B cell (primary cell): ENCODE results near the gene KRT39. TPM values are rescaled to one million over a fixed set of nuclear protein-coding genes. Genes with fewer than 3 reads are reported as not detected.

ENCODE experiments used
- ATAC-seq: fragments of 200-7000 bp; cut with Tn5 transposase; one replicate; pipeline ENCODE4 v1.10.0; 2021; ENCODE audit warnings: low read depth, mild to moderate bottlenecking, moderate number of reproducible peaks, moderate library complexity
- CTCF ChIA-PET: fragments of 350-600 bp; sonication (Branson Sonifier 250); formaldehyde crosslinking; loops from one replicate; lab custom pipeline; 2021; ENCODE audit warnings: antibody characterized with exemption, inconsistent platforms; lab: Charles Lee
- POLR2A ChIA-PET: fragments of 350-600 bp; sonication (Branson Sonifier 250); formaldehyde crosslinking; loops from one replicate; lab custom pipeline; 2021; ENCODE audit warnings: antibody characterized with exemption; lab: Charles Lee
- DNase-seq: peaks from one replicate; pipeline ENCODE4 v3.0.0; 2013
- H2AFZ ChIP-seq: 2 replicates; pipeline ENCODE4 v1.6.1; 2012; ENCODE audit warnings: mild to moderate bottlenecking, low read depth, low read length; ENCODE audit not compliant: insufficient read depth, poor library complexity, severe bottlenecking
- H3K27ac ChIP-seq, 2 donors: 1 replicate in 1 of 2; 2 replicates in 1 of 2; pipeline ENCODE4 v1.5.1; 2012 to 2013; ENCODE audit warnings: low read length in 2 of 2, mild to moderate bottlenecking in 2 of 2, moderate library complexity in 1 of 2
- H3K27me3 ChIP-seq, 4 experiments: fragments of 200-600 bp in 1 of 4; sonication (generic) in 1 of 4; replicated peaks in 1 of 4; 1 replicate in 2 of 4; 2 replicates in 2 of 4; pipeline versions ENCODE4 v1.6.1 to v1.7.0; 2013 to 2016; ENCODE audit warnings: low read length in 3 of 4, mild to moderate bottlenecking in 2 of 4, mixed read lengths in 1 of 4, moderate library complexity in 1 of 4; ENCODE audit not compliant: insufficient read depth in 4 of 4, control insufficient read depth in 3 of 4; ENCODE audit errors: control extremely low read depth in 1 of 4
- H3K36me3 ChIP-seq, 2 experiments: replicated peaks in 1 of 2; 1 replicate in 1 of 2; 2 replicates in 1 of 2; pipeline versions ENCODE4 v1.6.1 to v1.7.1; 2013; ENCODE audit warnings: low read length in 1 of 2; ENCODE audit not compliant: insufficient read depth in 2 of 2, control insufficient read depth in 1 of 2; ENCODE audit errors: control extremely low read depth in 1 of 2, extremely low read depth in 1 of 2
- H3K4me1 ChIP-seq, 2 donors: fragments of 200-600 bp in 1 of 2; sonication (generic) in 1 of 2; 1 replicate in 1 of 2; 2 replicates in 1 of 2; pipeline versions ENCODE4 v1.5.1 to v1.6.1; 2013 to 2017; ENCODE audit warnings: low read length in 2 of 2; ENCODE audit not compliant: control insufficient read depth in 2 of 2, insufficient read depth in 2 of 2
- H3K4me2 ChIP-seq: replicated peaks from 2 replicates; pipeline ENCODE3; 2012; ENCODE audit warnings: mild to moderate bottlenecking, low read depth, low read length; ENCODE audit not compliant: poor library complexity, severe bottlenecking
- H3K4me3 ChIP-seq, 5 experiments: fragments of 200-600 bp in 1 of 5; sonication (generic) in 1 of 5; 1 replicate in 3 of 5; 2 replicates in 2 of 5; pipeline versions ENCODE4 v1.5.1 to v1.7.0; 2011 to 2016; ENCODE audit warnings: low read length in 4 of 5, mild to moderate bottlenecking in 4 of 5, low read depth in 2 of 5, control low read depth in 1 of 5, moderate library complexity in 1 of 5; ENCODE audit not compliant: insufficient read depth in 1 of 5; ENCODE audit errors: control extremely low read depth in 1 of 5, extremely low read depth in 1 of 5
- H3K79me2 ChIP-seq: fragments of 200-600 bp; sonication (generic); one replicate; pipeline ENCODE4 v1.6.0; 2016; ENCODE audit warnings: low read length; ENCODE audit not compliant: control insufficient read depth, insufficient read depth
- H3K9ac ChIP-seq: fragments of 200-600 bp; sonication (generic); 2 replicates; pipeline ENCODE4 v1.6.1; 2017; ENCODE audit warnings: mild to moderate bottlenecking, low read length, moderate library complexity
- H3K9me3 ChIP-seq, 3 donors: one replicate each; pipeline versions ENCODE4 v1.6.1 to v1.7.1; 2013; ENCODE audit warnings: low read length in 2 of 3; ENCODE audit not compliant: control insufficient read depth in 2 of 3, insufficient read depth in 1 of 3; ENCODE audit errors: control extremely low read depth in 1 of 3
- H4K20me1 ChIP-seq: 2 replicates; pipeline ENCODE4 v1.6.0; 2012; ENCODE audit warnings: mild to moderate bottlenecking, low read length; ENCODE audit not compliant: insufficient read depth, control insufficient read depth, poor library complexity, severe bottlenecking
- H3K27ac Mint-ChIP-seq: one replicate; pipeline ENCODE4 v1.8.0; 2021; ENCODE audit warnings: mixed read lengths
- H3K27me3 Mint-ChIP-seq: one replicate; pipeline ENCODE4 v1.8.0; 2021; ENCODE audit warnings: mixed read lengths
- H3K4me1 Mint-ChIP-seq: one replicate; pipeline ENCODE4 v1.8.0; 2021; ENCODE audit warnings: mixed read lengths
- H3K4me3 Mint-ChIP-seq: one replicate; pipeline ENCODE4 v1.8.0; 2021; ENCODE audit warnings: mixed read lengths
- H3K9me3 Mint-ChIP-seq: one replicate; pipeline ENCODE4 v1.8.0; 2022; ENCODE audit warnings: mixed read lengths; ENCODE audit not compliant: insufficient read depth
- CTCF ChIP-seq: fragments of 200-600 bp; IDR thresholded peaks from one replicate; pipeline ENCODE4 v1.8.0; 2022; ENCODE audit warnings: antibody characterized with exemption, mild to moderate bottlenecking
- EZH2 ChIP-seq: IDR thresholded peaks from 2 replicates; pipeline ENCODE4 v1.6.1; 2012; ENCODE audit warnings: borderline replicate concordance, low read depth, mild to moderate bottlenecking, moderate library complexity, low read length; ENCODE audit not compliant: insufficient read depth, poor library complexity, severe bottlenecking
- WGBS: methylation state at CpG from one replicate; pipeline ENCODE4 v1.1.5; 2013; ENCODE audit warnings: missing lambda C conversion rate; ENCODE audit not compliant: insufficient coverage; 5-methylcytosine and 5-hydroxymethylcytosine counted together
- intact Hi-C: fragments of 100-400 bp; cut with micrococcal nuclease; formaldehyde crosslinking; loops from one replicate; pipeline ENCODE4 v1.10.0; 2022
- polyA plus RNA-seq: library from polyadenylated mRNA; depleted of rRNA; stranded (reverse); fragments of >200 nt; gene quantifications from 2 replicates; pipeline ENCODE4 v1.2.3, GENCODE V29; 2012
- total RNA-seq, 2 donors: library from RNA; stranded (reverse); fragments of 120-200 nt in 1 of 2; gene quantifications; 1 replicate in 1 of 2; 2 replicates in 1 of 2; pipeline versions ENCODE4 v1.2.3 to v1.2.4, GENCODE V29; 2013 to 2022

Gene KRT39
- total and polyA plus RNA-seq, 2 donors (not counting 1 experiment from before 2014, with no cell fraction given): not detected

DNA sequence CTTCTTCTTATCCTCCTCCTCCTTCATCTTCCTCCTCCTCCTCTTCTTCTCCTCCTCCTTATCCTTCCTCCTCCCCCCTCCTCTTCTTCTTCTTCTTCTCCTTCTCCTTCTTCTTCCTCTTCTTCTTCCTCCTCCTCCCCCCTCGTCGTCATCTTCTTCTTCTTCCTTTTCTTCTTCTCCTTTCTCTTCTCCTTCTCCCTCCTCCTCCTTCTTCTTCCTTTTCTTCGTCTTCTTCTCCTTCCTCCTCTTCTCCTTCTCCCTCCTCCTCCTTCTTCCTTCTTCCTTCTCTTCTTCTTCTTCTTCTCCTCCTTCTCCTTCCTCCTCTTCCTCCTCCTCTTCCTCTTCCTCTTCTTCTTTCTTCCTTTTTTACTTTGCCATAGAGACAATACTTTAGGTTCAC lies 24.2 kb downstream of the KRT39 start:
- intact Hi-C loops: no loop called here
- Histone ChIP-seq H3K4me1 (no peaks in the 10 kb centered on the region), H3K4me2 (no peak overlapping the region), H3K27ac (no peak overlapping the region), H3K4me3 (no peak overlapping the region), H4K20me1 (no peaks in the 10 kb centered on the region), H2AFZ (no peak overlapping the region), H3K9ac (no peak overlapping the region), H3K27me3 (peaks cover 0 to 14% (median 5%) of the 10 kb centered on the region in 4 experiments), H3K9me3 (no peaks in the 10 kb centered on the region), H3K36me3 (no peaks in the 10 kb centered on the region), H3K79me2 (no peaks in the 10 kb centered on the region)
- no peak overlapping the region for H3K4me3 Mint-ChIP-seq
- DNase-seq: no peak
- 54% methylated on average over 3 of the region's 3 CpGs for WGBS
- H3K9me3 Mint-ChIP-seq: peaks cover 4% of the 10 kb centered on the region
- H3K27me3 Mint-ChIP-seq: peaks cover 48% of the 10 kb centered on the region
- no peaks in the 10 kb centered on the region for H3K4me1 Mint-ChIP-seq
- no peak for TF ChIP-seq EZH2
- TF ChIP-seq CTCF: no peak
- ChIA-PET CTCF (no interaction called here), POLR2A (no interaction called here)
- no peak overlapping the region for H3K27ac Mint-ChIP-seq
- no peak for ATAC-seq

- no peaks in the 10 kb centered on the region for H3K36me3 ChIP-seq
- POLR2A ChIA-PET: no interaction called here
- intact Hi-C loops: no loop called here
- Mint-ChIP-seq H3K4me1 (no peaks in the 10 kb centered on the region), H3K27me3 (peaks cover 40% of the 10 kb centered on the region), H3K4me3 (no peak overlapping the region), H3K27ac (no peak overlapping the region), H3K9me3 (peaks cover 4% of the 10 kb centered on the region)
- no peaks in the 10 kb centered on the region for H3K79me2 ChIP-seq
- peaks cover 0 to 3% (median 0%) of the 10 kb centered on the region in 4 experiments for H3K27me3 ChIP-seq
- H3K4me2 ChIP-seq: no peak overlapping the region
- no peaks in the 10 kb centered on the region for H3K9me3 ChIP-seq
- CTCF ChIA-PET: no interaction called here
- no peaks in the 10 kb centered on the region for H4K20me1 ChIP-seq
- ATAC-seq (no peak), DNase-seq (no peak)
- H3K4me3 ChIP-seq: no peak overlapping the region
- 73% methylated on average over 3 of the region's 6 CpGs for WGBS
- no peak overlapping the region for H3K27ac ChIP-seq
- no peak overlapping the region for H2AFZ ChIP-seq
- TF ChIP-seq EZH2 (no peak), CTCF (no peak)
- H3K9ac ChIP-seq: no peak overlapping the region
- no peaks in the 10 kb centered on the region for H3K4me1 ChIP-seq
Measured at GRCh38 chr17:40940266-40940665, 26.5 kb downstream of the KRT39 start.
